ENCODE results near the gene FBXO34.

DNA sequence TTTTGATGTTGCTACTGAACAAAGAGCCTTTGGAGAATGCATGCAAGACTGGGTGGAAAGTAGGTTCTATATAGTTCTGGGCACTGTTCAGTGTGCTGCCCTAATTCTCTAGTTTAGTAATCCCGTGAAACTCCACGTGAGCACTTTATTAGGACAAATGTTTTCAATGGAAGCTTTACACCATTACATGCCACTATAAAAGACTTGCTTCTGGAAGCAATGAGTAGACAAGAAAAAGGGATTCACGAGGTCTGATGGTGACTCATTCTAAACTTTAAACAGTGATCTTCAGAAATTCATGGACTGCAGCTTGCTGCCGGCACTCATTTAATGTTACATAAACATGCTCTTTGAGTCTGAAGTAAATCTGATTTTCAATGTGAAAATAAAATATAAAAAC lies 118.1 kb downstream of the FBXO34 start:
- no peak for TF ChIP-seq POLR2A (IDR thresholded peaks at IDR 0.05)
- TF ChIP-seq CTCF (IDR thresholded peaks at IDR 0.05) = no peak
- TF ChIP-seq EP300 (IDR thresholded peaks at IDR 0.05) = no peak

Data from suprapubic skin (tissue), 3 donors.